HL-60 (cell line): ENCODE results near the gene ZMAT5.

Experiments
- DNase-seq, 2 experiments: peaks; one replicate each; pipeline ENCODE4 v3.0.0-alpha.2; 2010 to 2020; ENCODE audit warnings: low read depth in 1 of 2, low spot score in 1 of 2
- H3K27ac ChIP-seq: fragments of 250-450 bp; sonication (Bioruptor Pico); replicated peaks from 2 replicates; pipeline ENCODE4 v1.5.1; 2020; ENCODE audit warnings: mild to moderate bottlenecking, moderate library complexity
- H3K27me3 ChIP-seq: fragments of 250-450 bp; sonication (Bioruptor Pico); 2 replicates; pipeline ENCODE4 v1.5.1; 2021; ENCODE audit warnings: mild to moderate bottlenecking, moderate library complexity; ENCODE audit not compliant: insufficient read depth, poor library complexity, severe bottlenecking
- H3K4me3 ChIP-seq: replicated peaks from 2 replicates; pipeline ENCODE4 v1.5.1; 2011; ENCODE audit warnings: mild to moderate bottlenecking, control low read depth, low read length; ENCODE audit not compliant: insufficient read depth
- GABPA ChIP-seq: IDR thresholded peaks from 2 replicates; pipeline ENCODE4 v1.6.1; 2012; ENCODE audit warnings: low read depth
- POLR2AphosphoS5 ChIP-seq: IDR thresholded peaks from 2 replicates; pipeline ENCODE4 v1.6.1; 2012; ENCODE audit warnings: low read depth
- REST ChIP-seq: IDR thresholded peaks from 2 replicates; pipeline ENCODE4 v1.6.1; 2012; ENCODE audit warnings: low read depth; ENCODE audit not compliant: insufficient replicate concordance
- SPI1 ChIP-seq: IDR thresholded peaks from 2 replicates; pipeline ENCODE4 v1.6.1; 2012; ENCODE audit warnings: low read depth, mild to moderate bottlenecking, borderline replicate concordance
- TF ChIP-seq, protein P1 (sequence below): IDR thresholded peaks from one replicate; pipeline ENCODE4 v1.5.1; 2011; ENCODE audit warnings: low read length, control low read depth, inconsistent platforms; ENCODE audit not compliant: insufficient read depth

ZMAT5 gene

DNA sequence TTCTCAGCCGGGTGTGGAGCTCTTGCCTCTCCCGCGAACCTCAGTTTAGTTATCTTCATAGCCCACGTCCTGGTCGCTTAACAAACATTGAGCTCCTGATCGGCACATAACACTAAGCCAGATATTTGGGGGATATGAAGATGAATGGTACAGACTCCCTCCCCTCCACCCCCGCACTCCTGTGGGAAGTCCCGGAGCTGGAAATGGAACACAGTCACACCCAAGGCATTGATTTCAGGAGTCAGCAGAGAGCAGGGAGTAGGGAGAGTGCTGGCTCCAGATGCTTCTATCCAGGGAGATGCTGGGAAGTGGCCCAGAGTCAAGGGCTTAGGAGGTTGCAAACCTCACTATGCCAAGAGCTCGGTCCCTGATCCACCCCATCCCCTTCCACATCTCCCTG, 73.1 kb downstream of the ZMAT5 start:
- Histone ChIP-seq H3K27me3 (no peaks in the 10 kb centered on the region), H3K27ac (no peak overlapping the region)
- no peak for DNase-seq

GRCh38 chr22:29693161-29693560, 73.6 kb downstream of the ZMAT5 start:
- Histone ChIP-seq H3K27me3 (no peaks in the 10 kb centered on the region), H3K4me3 (no peak overlapping the region), H3K27ac (no peak overlapping the region)
- DNase-seq = no peak
- TF ChIP-seq, protein P1, sequence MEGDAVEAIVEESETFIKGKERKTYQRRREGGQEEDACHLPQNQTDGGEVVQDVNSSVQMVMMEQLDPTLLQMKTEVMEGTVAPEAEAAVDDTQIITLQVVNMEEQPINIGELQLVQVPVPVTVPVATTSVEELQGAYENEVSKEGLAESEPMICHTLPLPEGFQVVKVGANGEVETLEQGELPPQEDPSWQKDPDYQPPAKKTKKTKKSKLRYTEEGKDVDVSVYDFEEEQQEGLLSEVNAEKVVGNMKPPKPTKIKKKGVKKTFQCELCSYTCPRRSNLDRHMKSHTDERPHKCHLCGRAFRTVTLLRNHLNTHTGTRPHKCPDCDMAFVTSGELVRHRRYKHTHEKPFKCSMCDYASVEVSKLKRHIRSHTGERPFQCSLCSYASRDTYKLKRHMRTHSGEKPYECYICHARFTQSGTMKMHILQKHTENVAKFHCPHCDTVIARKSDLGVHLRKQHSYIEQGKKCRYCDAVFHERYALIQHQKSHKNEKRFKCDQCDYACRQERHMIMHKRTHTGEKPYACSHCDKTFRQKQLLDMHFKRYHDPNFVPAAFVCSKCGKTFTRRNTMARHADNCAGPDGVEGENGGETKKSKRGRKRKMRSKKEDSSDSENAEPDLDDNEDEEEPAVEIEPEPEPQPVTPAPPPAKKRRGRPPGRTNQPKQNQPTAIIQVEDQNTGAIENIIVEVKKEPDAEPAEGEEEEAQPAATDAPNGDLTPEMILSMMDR = no peak
- no peak for TF ChIP-seq GABPA
- no peak for TF ChIP-seq POLR2AphosphoS5
- no peak for TF ChIP-seq REST
- TF ChIP-seq SPI1 = no peak

More for the DNA sequence above, 73.1 kb downstream of the ZMAT5 start:
- TF ChIP-seq SPI1 (no peak), REST (no peak), POLR2AphosphoS5 (no peak), GABPA (no peak)
- TF ChIP-seq, protein P1 = no peak
- H3K4me3 ChIP-seq = no peak overlapping the region

GRCh38 chr22:29692327-29692640, 74.5 kb downstream of the ZMAT5 start:
- H3K27ac ChIP-seq = no peak overlapping the region
- no peaks in the 10 kb centered on the region for H3K27me3 ChIP-seq
- DNase-seq = no peak
- no peak overlapping the region for H3K4me3 ChIP-seq
- TF ChIP-seq POLR2AphosphoS5 (no peak), REST (no peak), GABPA (no peak), SPI1 (no peak)
- TF ChIP-seq, protein P1 = no peak
